K562 (cell line): ENCODE measurements around the gene NECTIN1. TPM values are rescaled to one million over a fixed set of nuclear protein-coding genes. Genes with fewer than 3 reads are reported as not detected.

Source experiments
- ATAC-seq: fragments of 200-7000 bp; cut with Tn5 transposase; 3 replicates; pipeline ENCODE4 v1.9.1; 2020; ENCODE audit warnings: moderate library complexity
- BruUV-seq: library from RNA; stranded (reverse); fragments of 400-500 nt; replicated peaks from 2 replicates; lab custom pipeline; 2021; lab: Mats Ljungman, UMichigan
- CTCF ChIA-PET: fragments of 300-600 bp; formaldehyde crosslinking; extraction: SDS; loops from one replicate; lab custom pipeline; 2021; ENCODE audit warnings: low intra/inter-chr PET ratio; lab: Yijun Ruan, JAX
- POLR2A ChIA-PET: fragments of 300-600, 350-650 bp; sonication (Branson Sonifier 250); formaldehyde crosslinking; extraction: SDS; loops from one replicate; lab custom pipeline; 2021; ENCODE audit warnings: antibody characterized with exemption, inconsistent platforms; lab: Yijun Ruan, JAX
- DNase-seq, 4 experiments: peaks; one replicate each; pipeline versions ENCODE4 v3.0.0 to v3.0.0-alpha.2; 2011 to 2018; ENCODE audit warnings: low spot score in 3 of 4, mixed read lengths in 3 of 4; ENCODE audit errors: extremely low read depth in 1 of 4
- FAIRE-seq: peaks from 2 replicates; lab custom pipeline; 2011; peaks lifted over from hg19 to GRCh38; lab: Jason Lieb, UNC
- H2AFZ ChIP-seq: 2 replicates; pipeline ENCODE4 v1.6.0; 2011; ENCODE audit warnings: low read depth, low read length, control low read depth, inconsistent platforms
- H3K27ac ChIP-seq: fragments of 200-600 bp; 3 replicates; pipeline ENCODE4 v1.8.0; 2011; ENCODE audit warnings: low read depth, mild to moderate bottlenecking, control low read depth, inconsistent platforms, low read length, moderate library complexity, mixed read lengths; ENCODE audit errors: extremely low read depth
- H3K27me3 ChIP-seq, 2 experiments: fragments of 300-600 bp in 1 of 2; 2 replicates in 1 of 2; 3 replicates in 1 of 2; pipeline versions ENCODE4 v1.6.0 to v1.8.0; 2011; ENCODE audit warnings: inconsistent platforms in 2 of 2, low read length in 2 of 2, mild to moderate bottlenecking in 1 of 2, mixed read lengths in 1 of 2, moderate library complexity in 1 of 2; ENCODE audit not compliant: control insufficient read depth in 2 of 2, insufficient read depth in 2 of 2
- H3K36me3 ChIP-seq: fragments of 300-600 bp; 3 replicates; pipeline ENCODE4 v1.8.0; 2011; ENCODE audit warnings: mild to moderate bottlenecking, low read length, inconsistent platforms; ENCODE audit not compliant: control insufficient read depth, insufficient read depth
- H3K4me1 ChIP-seq, 2 experiments: fragments of 200-600 bp in 1 of 2; replicated peaks in 1 of 2; 2 replicates in 1 of 2; 3 replicates in 1 of 2; pipeline versions ENCODE4 v1.5.1 to v1.8.0; 2011; ENCODE audit warnings: inconsistent platforms in 2 of 2, low read length in 2 of 2, mild to moderate bottlenecking in 1 of 2, mixed read lengths in 1 of 2, moderate library complexity in 1 of 2; ENCODE audit not compliant: control insufficient read depth in 2 of 2, insufficient read depth in 2 of 2
- H3K4me2 ChIP-seq: 2 replicates; pipeline ENCODE4 v1.6.1; 2011; ENCODE audit warnings: low read length, control low read depth, inconsistent platforms, mixed read lengths; ENCODE audit not compliant: insufficient read depth
- H3K4me3 ChIP-seq: fragments of 200-600 bp; sonication (generic), shearing (Covaris generic); 2 replicates; pipeline ENCODE4 v1.5.1; 2016; ENCODE audit warnings: control low read depth, inconsistent platforms
- H3K79me2 ChIP-seq: fragments of 200-600 bp; 3 replicates; pipeline ENCODE4 v1.8.0; 2011; ENCODE audit warnings: low read length, inconsistent platforms; ENCODE audit not compliant: control insufficient read depth, insufficient read depth
- H3K9ac ChIP-seq, 2 experiments: 2 replicates each; pipeline versions ENCODE4 v1.6.0 to v1.6.1; 2011; ENCODE audit warnings: low read depth in 2 of 2, low read length in 2 of 2, control low read depth in 1 of 2, inconsistent platforms in 1 of 2, mild to moderate bottlenecking in 1 of 2, mixed read lengths in 1 of 2; ENCODE audit not compliant: insufficient read depth in 1 of 2
- H3K9me1 ChIP-seq: one replicate; pipeline ENCODE4 v1.6.0; 2011; ENCODE audit warnings: inconsistent platforms, mild to moderate bottlenecking, low read length, moderate library complexity; ENCODE audit not compliant: control insufficient read depth, insufficient read depth
- H3K9me3 ChIP-seq: replicated peaks from 2 replicates; pipeline ENCODE4 v1.5.1; 2011; ENCODE audit warnings: low read depth, low read length, inconsistent platforms; ENCODE audit not compliant: control insufficient read depth, insufficient read depth
- H4K20me1 ChIP-seq: replicated peaks from 2 replicates; pipeline ENCODE4 v1.6.1; 2011; ENCODE audit warnings: low read length, inconsistent platforms, mixed read lengths; ENCODE audit not compliant: control insufficient read depth, insufficient read depth
- ARHGAP35 ChIP-seq: fragments of 450-650 bp; IDR thresholded peaks from 2 replicates; pipeline ENCODE4 v1.6.1; 2018; ENCODE audit not compliant: partially characterized antibody
- CBX5 ChIP-seq: IDR thresholded peaks from 2 replicates; pipeline ENCODE4 v1.6.1; 2014; ENCODE audit warnings: low read depth, borderline replicate concordance
- CHD1 ChIP-seq: fragments of 200-600 bp; sonication (generic); IDR thresholded peaks from one replicate; pipeline ENCODE4 v1.6.1; 2012; ENCODE audit warnings: mild to moderate bottlenecking, moderate library complexity, low read length, inconsistent platforms
- DMBX1 ChIP-seq: fragments of 250-450 bp; sonication (Bioruptor Pico); IDR thresholded peaks from 2 replicates; pipeline ENCODE4 v1.8.0; 2022; ENCODE audit warnings: inconsistent platforms, mild to moderate bottlenecking, moderate library complexity, borderline replicate concordance
- EGR1 ChIP-seq: fragments of 450-650 bp; conservative IDR thresholded peaks from 2 replicates; pipeline ENCODE4 v1.6.1; 2017; ENCODE audit warnings: mild to moderate bottlenecking
- MEF2D ChIP-seq: conservative IDR thresholded peaks from 2 replicates; pipeline ENCODE4 v1.6.1; 2016; ENCODE audit warnings: low read depth, missing genetic modification characterization, missing compliant biosample characterization
- PHB2 ChIP-seq: fragments of 450-650 bp; IDR thresholded peaks from 2 replicates; pipeline ENCODE4 v1.6.1; 2017; ENCODE audit warnings: low read depth
- SMAD2 ChIP-seq: fragments of 150-350 bp; IDR thresholded peaks from 2 replicates; pipeline ENCODE4 v1.6.1; 2014; ENCODE audit warnings: low read depth, mild to moderate bottlenecking, low read length
- SMARCA4 ChIP-seq: fragments of 450-650 bp; IDR thresholded peaks from 2 replicates; pipeline ENCODE4 v1.6.1; 2016
- TCF7L2 ChIP-seq: fragments of 150-350 bp; IDR thresholded peaks from 2 replicates; pipeline ENCODE4 v1.6.1; 2016; ENCODE audit warnings: low read depth, mild to moderate bottlenecking, low read length, moderate library complexity
- TRIM25 ChIP-seq: fragments of 450-650 bp; IDR thresholded peaks from 2 replicates; pipeline ENCODE4 v1.7.0; 2016; ENCODE audit warnings: borderline replicate concordance
- ZFP1 ChIP-seq: fragments of 450-650 bp; formaldehyde crosslinking; IDR thresholded peaks from 2 replicates; pipeline ENCODE4 v1.4.0; 2020; ENCODE audit warnings: mild to moderate bottlenecking, mixed read lengths
- ZNF586 ChIP-seq: fragments of 450-650 bp; formaldehyde crosslinking; conservative IDR thresholded peaks from 2 replicates; pipeline ENCODE4 v1.4.0; 2020; ENCODE audit warnings: mild to moderate bottlenecking, moderate library complexity
- ZNF830 ChIP-seq: fragments of 250-450 bp; sonication (Bioruptor Pico); IDR thresholded peaks from 2 replicates; pipeline ENCODE4 v1.5.0; 2021; ENCODE audit warnings: mild to moderate bottlenecking
- in situ Hi-C: fragments of 300-500 bp; cut with MboI; formaldehyde crosslinking; loops from 4 replicates; pipeline ENCODE4 v1.15.0; 2018; ENCODE audit warnings: inconsistent platforms, mixed read lengths
- intact Hi-C: fragments of 100-400 bp; cut with micrococcal nuclease; formaldehyde crosslinking; loops from 2 replicates; pipeline ENCODE4 v1.14.2; 2022
- polyA plus RNA-seq, 8 experiments: library from polyadenylated mRNA; depleted of rRNA in 4 of 8; stranded (reverse) in 5 of 8; unstranded in 3 of 8; fragments of >200 nt; fragmentation: Nextera tagmentation in 2 of 8; fragmentation: Illumina TruSeq in 1 of 8; extraction: Ambion mirVana in 2 of 8; extraction: Trizol in 1 of 8; gene quantifications; 2 replicates each; pipeline versions ENCODE4 v1.2.1 to v1.2.3, GENCODE V29; 2011 to 2014; ENCODE audit warnings: inconsistent platforms in 1 of 8, missing spikeins in 1 of 8
- small RNA-seq: library from RNA; depleted of rRNA; stranded (forward); fragments of <200 nt; gene quantifications from one replicate; pipeline ENCODE3, GENCODE V24; 2014
- total RNA-seq, 7 experiments: library from RNA; depleted of rRNA in 6 of 7; stranded (reverse); fragments of >200 nt in 6 of 7; fragmentation: Illumina TruSeq in 2 of 7; extraction: Trizol in 2 of 7; gene quantifications; 2 replicates each; pipeline versions ENCODE4 v1.2.1 to v1.2.3, GENCODE V29; 2011 to 2021; ENCODE audit warnings: low replicate concordance in 1 of 7

The NECTIN1 gene
- total and polyA plus RNA-seq, 9 of the 15 experiments (the other 6 are each of a cell fraction or from before 2014, with no cell fraction given) = 0.09 to 0.53 (median 0.23) TPM; not detected in 2

GRCh38 chr11:119589001-119589400 lies 140.0 kb downstream of the NECTIN1 start:
- POLR2A ChIA-PET = interaction anchor here (0.7 kb wide), 1 partner anchor 1046 kb away, joined by 3 read pairs; no protein-coding TSS in a partner anchor
- H4K20me1 ChIP-seq = no peaks in the 10 kb centered on the region
- CTCF ChIA-PET = no interaction called here
- no peak for TF ChIP-seq CHD1
- TF ChIP-seq ZNF586 (CRISPR knock-in tag) = no peak
- TF ChIP-seq ZFP1 (CRISPR knock-in tag) = no peak
- no peak for TF ChIP-seq ARHGAP35
- no peak for TF ChIP-seq CBX5
- TF ChIP-seq EGR1 = no peak
- no peak for TF ChIP-seq TCF7L2
- no peak for TF ChIP-seq TRIM25
- no peak for TF ChIP-seq DMBX1
- TF ChIP-seq SMARCA4 = no peak
- TF ChIP-seq ZNF830 (CRISPR knock-in tag) = no peak
- TF ChIP-seq PHB2 = no peak
- no peak for TF ChIP-seq MEF2D (tag)
- no peak for TF ChIP-seq SMAD2
- H3K27ac ChIP-seq = no peak overlapping the region
- H3K4me2 ChIP-seq = no peak overlapping the region
- H2AFZ ChIP-seq = no peak overlapping the region
- peaks cover 11 to 20% of the 10 kb centered on the region in 2 experiments for H3K4me1 ChIP-seq
- ATAC-seq = no peak
- peaks cover 0 to 11% of the 10 kb centered on the region in 2 experiments; a peak in 2 of 5 replicates for H3K27me3 ChIP-seq
- in situ Hi-C loops = no loop called here
- no peak overlapping the region for H3K4me3 ChIP-seq
- H3K36me3 ChIP-seq = no peaks in the 10 kb centered on the region
- no peak for FAIRE-seq
- BruUV-seq = no TSS peak
- no peaks in the 10 kb centered on the region for H3K9me3 ChIP-seq
- no peak for DNase-seq
- no peaks in the 10 kb centered on the region for H3K79me2 ChIP-seq
- no peaks in the 10 kb centered on the region for H3K9me1 ChIP-seq
- intact Hi-C loops = no loop called here
- H3K9ac ChIP-seq = no peak overlapping the region

Small RNA genes within 50 kb of the gene (small RNA-seq; reads per million reads assigned to genes)
- gene RNU6-1123P = not detected
